ENCODE results near the gene ROGDI.

ROGDI gene, protein sequence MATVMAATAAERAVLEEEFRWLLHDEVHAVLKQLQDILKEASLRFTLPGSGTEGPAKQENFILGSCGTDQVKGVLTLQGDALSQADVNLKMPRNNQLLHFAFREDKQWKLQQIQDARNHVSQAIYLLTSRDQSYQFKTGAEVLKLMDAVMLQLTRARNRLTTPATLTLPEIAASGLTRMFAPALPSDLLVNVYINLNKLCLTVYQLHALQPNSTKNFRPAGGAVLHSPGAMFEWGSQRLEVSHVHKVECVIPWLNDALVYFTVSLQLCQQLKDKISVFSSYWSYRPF

DNA sequence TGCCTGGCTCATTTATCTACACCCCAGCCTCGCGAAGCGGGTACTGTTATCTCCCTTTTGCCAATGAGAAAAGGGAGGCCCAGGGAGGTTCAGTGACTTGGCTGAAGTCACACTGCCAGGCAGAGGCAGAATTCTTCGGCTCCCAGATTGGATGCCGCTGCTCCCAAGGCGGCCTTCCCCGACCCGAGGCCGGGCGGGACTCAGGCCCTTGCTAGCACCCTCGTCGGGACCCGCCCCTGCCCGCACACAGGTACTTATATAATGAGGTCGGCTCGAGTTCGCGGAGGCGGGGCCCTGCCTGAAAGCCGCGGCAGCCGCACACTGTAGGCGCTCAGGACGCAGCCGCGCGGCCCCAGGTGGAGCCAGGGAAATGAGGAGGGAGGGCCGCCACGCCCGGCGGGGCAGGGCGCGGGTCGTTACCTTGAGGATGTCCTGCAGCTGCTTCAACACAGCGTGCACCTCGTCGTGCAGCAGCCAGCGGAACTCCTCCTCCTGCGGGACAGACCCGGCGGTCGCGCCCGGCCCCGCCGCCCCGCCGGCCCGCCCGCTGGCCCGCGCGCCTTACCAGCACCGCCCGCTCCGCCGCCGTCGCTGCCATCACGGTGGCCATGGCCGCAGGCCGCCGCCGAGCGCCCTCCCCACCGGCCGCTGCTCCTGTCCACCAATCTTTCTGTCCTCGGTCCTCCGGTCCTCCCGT, at the start of gene ROGDI:
Gene ROGDI (minus strand): TSS at position 672 of the 697 bp plus-strand sequence. CDS start 62 bp downstream, at position 610.
- DNase-seq (ENCODE audit: low read depth in 2 of 2), result peak; percentile 45 to 56

DNA sequence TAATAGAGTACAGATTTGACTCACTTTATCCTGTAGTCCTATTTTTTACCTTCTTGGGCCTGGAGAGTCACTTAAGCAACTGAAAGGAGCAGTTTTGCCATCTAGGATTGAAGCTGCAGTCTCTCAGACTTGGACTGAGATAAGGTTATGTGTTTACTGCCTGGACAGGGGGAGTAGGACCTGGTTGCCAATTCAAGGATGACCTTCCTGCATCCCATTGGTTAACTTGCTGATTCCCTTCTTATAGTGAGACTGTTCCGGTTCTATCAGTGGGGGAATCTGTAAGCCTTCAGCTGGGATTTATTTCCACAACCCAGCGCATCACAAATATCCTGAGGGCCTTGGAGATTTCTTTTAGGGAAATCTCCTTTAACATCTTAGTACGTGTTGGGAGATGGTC, 47.8 kb upstream of the ROGDI start:
- no peak for DNase-seq (ENCODE audit: low read depth in 2 of 2)

DNA sequence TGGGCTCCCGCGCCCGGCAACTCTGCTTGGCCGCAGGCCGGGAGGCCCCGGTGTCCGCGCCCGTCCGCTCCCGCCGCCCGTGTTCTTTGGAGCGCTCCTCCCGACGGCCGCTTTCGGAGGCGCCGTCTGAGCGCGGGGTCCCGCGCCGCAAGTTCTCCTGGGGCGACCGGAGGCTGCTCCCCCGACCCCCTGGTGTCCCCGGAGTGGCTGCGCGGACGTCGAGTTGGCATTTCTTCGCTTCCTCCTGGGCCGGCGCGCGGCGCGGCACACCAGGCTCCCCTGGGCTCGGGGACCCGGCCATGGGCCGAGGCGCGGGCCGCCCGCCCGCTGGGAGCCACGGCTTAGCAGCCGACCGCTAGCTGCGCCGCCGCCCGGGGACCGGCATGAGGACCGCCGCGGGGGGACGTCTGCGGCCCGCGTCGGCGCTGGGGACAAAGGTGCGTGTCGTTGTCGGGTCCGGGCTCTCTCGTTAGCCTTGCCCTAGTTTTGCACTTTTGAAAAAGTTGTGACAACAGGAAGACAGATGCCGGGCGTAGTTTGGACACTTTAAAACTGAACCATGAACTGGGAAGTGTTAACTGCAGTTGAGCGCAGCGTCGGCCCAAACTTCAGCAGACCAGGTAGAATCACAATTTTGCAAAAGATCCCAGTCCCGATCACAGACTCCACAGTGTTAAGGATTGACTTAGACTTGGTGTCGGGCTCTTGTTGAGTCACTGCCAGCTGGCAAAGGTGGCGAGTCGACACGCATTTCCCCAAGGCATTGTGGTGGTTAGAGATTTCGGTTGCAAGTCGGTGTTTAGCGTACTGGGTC, 45.5 kb upstream of the ROGDI start:
- DNase-seq (ENCODE audit: low read depth in 2 of 2), result peak in 1 of 2 donors; percentile 8

DNA sequence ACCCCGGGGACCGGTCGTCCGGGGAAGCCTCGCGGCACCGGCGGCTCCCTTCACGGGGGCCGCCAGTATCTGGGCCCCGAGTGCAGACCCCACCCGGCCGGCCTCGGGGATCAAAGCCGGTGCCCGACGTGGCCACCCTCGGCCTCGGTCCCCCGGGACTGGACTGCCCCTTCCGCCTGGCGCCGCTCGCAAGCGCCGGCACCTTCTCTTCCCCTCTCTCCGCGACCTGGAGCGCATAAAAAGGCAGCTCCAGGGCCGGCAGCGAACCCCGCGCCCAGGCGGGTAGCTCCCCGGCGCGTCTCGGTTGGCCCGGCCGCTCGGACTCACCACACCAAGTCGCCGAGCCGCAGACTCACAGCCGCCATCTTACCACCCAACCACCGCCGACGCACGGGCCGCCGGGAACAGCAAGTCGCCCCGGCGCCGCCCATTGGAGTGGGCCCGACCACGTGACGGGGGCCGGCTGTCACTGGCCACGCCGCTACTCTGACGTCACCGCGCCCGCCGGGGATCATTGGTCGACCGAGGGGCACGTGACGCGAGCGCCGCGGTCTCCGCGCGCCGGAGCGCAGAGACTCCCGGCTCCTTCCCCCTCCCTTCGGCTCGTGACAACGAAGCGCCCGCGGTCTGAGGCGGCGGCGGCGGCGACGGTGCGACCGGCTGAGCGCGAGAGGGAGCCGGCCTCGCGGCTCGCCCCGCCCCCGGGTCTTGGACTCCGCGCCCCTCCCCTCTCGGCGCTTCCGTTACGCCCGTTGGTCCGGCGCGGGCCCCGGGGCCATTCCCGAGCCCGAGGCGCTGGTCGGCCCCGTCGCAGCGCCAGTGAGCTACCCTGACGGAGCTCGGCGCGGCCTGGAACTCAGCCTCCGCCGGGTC, 44.7 kb upstream of the ROGDI start, which contains the start of the genes GLYR1 and UBN1:
Gene GLYR1 (minus strand): TSS at position 388 of the 873 bp plus-strand sequence. CDS start 23 bp downstream, at position 365.
Gene UBN1 (plus strand): TSS at position 581 of the 873 bp plus-strand sequence. CDS start 5,437 bp downstream, outside the sequence.
- peak; percentile 100 for DNase-seq (ENCODE audit: low read depth in 2 of 2)

DNA sequence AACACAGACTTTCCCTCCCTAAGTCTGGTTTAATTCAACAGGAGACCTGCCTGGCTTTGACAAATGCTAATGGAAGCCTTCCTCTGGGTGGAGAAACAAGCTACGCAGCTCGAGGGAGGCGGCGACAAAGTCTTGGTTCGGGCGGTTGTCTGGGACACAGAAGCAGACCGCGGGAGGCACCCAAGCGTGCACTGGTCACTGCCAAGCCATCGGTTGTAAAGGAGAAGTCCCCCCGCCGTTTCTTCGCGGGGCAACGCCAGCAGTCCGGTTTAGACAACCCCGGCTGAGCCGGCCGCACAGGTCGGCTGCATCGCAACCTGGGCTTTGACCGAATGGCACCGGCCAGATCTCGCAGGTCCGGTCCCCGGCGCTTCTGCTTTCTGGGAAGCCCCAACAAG, 44.1 kb upstream of the ROGDI start:
- DNase-seq (ENCODE audit: low read depth in 2 of 2), result no peak

DNA sequence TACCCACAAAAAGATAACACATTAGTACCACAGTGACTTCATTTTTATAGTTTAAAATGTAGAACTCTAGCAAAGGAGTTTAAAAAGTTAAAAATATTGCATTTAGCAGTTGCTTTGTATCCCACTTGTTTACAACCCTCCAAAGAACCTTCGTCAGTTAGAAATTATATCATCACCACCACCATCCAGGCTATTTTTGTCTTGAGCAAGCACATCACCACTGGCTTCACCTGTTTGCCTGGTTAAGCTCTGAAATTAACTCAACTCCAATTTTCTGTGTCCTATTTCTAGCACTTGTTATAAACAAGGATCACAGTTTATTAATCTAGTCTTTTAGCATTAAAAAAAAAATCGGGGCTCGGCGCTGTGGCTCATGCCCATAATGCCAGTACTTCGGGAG, 38.6 kb upstream of the ROGDI start:
- DNase-seq (ENCODE audit: low read depth in 2 of 2), result no peak

DNA sequence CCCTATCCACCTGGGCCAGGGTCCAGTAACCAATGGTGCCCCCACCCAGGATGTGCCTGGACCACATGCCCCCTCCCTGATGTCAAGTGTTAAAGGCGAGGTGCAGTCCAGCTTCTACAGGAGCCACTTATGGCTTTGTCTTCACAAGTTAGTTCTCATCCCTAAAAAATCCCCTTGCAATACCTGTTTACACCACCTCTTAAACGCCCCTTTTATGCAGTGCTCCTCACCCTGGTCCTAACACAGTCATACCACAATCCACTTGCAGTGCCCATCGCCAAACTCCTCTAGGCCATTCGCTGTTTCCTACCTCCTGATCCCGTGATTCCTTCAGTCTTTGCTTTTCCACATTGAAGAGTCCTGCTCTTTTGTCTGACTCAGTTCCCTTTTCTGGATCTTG, 37.5 kb upstream of the ROGDI start:
- no peak for DNase-seq (ENCODE audit: low read depth in 2 of 2)

DNA sequence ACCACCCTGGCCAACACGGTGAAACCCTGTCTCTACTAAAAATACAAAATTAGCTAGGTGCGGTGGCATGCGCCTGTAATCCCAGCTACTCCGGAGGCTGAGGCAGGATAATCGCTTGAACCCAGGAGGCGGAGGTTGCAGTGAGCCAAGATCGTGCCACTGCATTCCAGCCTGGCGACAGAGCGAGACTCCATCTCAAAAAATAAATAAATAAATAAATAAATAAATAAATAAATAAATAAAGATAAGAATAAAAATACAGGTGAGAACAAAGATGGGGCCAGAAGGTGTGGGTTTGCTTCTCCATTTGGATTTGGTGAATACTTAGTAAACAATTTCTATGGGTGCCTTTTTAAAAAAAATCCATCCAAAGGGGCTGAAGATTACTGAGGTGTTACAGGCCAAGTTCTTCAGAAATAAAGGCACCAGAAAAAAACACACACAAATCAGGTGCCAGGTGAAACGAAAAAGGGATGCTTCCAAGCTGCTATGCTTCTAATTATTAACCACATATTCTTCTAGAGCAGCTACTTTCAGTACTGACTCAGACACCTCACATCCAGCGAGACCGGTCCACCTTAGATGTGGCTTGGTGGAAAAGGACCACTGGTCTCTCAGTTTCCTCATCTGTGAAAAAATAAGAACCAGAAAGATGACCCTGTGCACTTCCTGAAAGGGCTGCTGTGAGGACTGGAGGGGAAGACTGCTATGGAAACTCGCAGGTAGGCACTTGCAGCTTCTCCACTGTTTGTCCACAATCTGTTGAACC, 35.5 kb upstream of the ROGDI start:
- DNase-seq (ENCODE audit: low read depth in 2 of 2), result no peak

DNA sequence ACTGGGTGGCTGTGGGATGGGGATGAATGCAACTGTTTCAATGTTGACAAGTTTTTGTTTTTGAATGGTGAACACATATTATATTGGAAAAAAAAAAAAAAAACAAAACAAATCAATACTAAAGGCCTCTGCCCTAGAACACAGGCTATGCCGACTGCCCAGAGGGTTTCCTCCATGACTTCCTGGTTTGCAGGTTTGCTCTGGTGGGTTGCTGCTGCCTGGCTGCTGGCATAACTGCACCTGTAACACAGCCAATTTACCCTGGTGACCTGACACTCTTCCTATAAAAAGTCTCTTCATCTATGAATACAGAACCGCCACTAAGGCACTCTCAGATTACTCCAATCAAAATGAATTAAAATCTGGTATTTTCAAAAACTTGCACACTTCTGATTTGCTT, 34.3 kb upstream of the ROGDI start:
- DNase-seq (ENCODE audit: low read depth in 2 of 2), result no peak

DNA sequence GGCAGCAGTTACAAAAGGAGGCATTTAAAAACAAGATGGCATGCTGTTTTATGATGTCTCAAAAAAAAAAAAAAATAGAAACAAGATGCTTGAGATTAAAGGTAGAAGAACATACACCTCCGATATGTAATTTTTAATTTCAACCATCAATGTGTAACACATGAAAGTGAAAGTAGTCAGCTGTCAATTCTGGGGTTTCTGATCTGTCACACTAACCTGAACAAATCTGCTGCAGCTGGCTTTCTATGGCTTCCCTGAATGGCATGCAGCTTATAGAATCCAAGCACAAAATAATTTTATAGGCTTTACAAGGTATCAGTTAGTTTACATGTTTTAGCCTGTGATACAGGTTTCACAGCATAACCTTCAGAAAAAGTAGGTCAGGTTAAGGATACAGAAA, 31.2 kb upstream of the ROGDI start:
- no peak for DNase-seq (ENCODE audit: low read depth in 2 of 2)

DNA sequence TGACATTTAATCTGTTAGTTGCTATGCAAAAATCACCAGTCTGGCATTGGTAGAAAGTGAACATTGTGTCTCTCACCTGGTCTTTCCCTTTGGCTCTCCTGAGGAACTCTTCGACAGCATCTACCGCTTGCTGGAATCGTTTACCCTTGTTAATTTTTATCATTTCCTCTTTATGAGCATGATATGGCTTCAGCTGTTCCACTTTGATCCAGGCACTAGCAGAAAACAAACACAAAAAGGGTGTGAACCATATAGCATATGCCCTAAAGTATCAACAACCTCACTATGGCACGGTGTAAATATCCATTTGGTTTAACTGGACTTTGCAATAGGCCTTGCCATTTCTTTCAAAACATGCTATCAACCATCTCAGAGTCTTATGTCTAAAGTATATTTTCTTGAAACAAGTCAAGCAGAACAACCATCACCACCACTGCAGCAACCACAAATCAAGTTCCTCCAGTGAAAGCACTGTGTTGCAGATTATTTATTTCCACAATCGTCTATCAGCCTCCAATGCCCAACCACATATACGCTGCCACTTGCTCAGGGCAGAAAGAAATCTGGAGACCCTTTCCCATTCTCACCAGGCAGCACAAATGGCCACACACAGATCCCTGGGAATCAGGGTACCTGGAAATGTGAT, 30.4 kb upstream of the ROGDI start:
- DNase-seq (ENCODE audit: low read depth in 2 of 2), result no peak

DNA sequence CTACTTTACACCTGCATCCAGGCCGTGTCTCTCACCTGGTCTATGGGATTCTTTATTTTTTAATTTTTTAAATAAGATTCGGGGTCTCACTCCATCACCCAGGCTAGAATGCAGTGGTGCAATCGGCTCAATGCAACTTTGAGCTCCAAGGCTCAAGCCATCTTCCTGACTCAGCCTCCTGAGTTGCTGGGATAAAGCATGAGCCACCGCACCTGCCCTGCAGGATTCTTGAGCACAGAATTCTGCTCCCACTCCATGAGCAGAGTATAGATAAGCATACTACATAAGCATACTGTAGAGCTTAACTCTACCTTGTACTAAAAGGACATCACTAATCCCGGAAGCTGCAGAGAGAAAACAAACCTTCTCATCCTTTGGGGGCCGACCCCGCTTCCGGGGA, 29.2 kb upstream of the ROGDI start:
- DNase-seq (ENCODE audit: low read depth in 2 of 2), result no peak

DNA sequence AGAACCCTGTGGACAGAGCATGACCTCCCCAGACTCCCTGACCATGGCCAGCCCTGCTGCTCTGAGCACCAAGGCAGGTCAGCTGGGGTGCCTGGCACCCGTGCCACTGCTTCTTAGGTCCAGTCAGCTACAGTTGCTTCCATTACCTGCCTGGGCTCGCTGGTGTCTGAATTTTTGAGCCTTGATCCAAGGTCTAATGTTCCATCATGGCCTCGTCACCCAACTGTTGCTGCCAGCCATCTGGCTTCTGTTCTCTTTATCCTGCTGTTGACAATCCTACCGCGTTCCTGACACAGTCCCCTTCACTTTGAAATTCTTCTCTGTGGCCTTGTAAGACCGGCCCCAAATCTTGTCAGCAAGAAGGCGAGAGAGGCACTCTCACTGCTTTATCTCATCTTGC, 28.0 kb upstream of the ROGDI start:
- DNase-seq (ENCODE audit: low read depth in 2 of 2), result no peak

DNA sequence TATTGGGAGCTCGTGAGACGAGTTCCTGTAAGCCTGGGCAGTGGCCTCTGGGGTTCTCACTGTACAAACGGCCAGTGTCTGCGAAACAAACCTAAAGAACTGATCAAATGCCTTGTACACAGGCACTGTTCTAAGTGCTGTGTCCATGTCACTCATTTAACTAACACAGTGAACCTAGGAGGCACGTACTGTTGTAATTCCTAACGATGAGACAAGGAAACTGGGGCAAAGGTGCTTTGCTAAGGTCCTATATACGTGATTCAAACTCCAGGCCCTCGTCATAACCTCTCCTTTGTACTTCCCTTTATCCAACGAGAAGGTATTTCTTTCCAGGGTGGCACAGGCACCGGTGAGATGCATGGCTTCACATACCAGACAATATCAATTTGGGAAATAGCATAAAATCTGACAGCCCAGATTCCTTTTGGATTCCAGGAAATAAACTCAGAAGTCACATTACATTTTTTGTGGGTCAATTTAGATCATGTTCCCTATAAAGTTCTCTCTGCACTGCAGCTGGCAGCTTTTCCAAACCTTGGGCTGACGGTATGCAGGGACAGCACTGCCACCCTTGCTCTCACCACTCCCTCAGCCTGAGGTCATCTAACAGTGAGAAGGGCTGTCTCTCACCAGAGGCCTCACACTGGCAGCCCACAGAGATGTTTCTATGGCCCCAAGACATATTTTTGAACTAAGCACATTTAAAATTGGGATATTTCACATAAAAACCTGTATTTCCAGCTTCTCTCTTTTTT, 26.3 kb upstream of the ROGDI start:
- no peak for DNase-seq (ENCODE audit: low read depth in 2 of 2)

DNA sequence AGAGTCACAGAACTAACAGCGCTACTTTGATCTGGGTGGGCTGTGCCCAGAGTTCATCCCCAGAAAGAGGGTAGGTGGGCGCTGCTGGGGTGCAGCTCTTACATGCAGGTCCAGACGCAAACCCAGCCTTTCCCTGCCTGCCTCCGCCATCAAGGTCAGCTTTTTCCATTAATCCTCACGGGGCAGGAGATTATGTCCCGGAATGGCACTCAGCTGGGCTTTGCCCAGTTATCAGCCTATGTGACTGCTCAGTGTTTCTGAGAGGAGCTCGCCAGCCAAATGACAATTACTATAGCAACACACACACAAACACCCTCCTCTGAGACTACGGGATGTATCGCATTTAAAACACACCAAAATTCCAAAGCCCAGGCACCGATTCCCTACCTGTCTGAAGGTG, 24.5 kb upstream of the ROGDI start:
- DNase-seq (ENCODE audit: low read depth in 2 of 2), result no peak

DNA sequence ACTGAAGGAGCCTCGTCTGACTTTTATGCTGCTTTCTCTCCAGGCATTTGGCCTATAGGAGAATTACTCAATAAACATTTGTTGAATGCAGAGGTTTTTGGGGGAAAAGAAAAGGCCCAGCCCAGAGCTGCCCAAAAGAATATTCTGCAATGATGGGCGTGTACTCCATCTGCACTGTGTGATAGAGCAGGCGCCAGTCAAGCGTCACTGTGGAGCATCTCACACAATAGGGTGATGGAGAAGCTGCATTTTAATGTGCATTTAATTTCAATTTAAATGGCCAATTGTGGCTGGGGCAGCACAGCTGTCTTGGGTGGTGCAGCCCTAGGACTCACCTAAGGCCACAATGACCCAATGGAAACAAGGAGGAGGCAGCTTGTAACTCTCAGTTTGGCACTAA, 24.1 kb upstream of the ROGDI start:
- DNase-seq (ENCODE audit: low read depth in 2 of 2), result no peak

DNA sequence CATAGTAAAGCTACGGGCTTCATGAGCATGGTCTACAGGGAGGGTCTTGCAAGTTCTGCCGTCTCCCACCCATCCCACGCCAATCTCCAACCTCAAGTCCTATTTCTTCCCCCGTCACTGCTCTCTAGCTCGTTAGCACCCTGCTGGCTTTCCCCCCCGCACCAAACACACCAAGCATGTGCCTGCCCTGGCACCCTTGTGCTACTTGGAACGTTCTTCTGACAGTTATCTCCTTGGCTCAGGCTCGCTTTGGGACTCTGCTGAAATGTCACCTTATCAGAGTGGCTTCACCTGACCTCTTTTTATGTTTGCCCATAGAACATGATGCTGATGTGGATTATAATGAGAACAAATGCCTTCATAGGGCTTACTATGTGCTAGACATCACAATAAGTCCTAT, 22.8 kb upstream of the ROGDI start:
- DNase-seq (ENCODE audit: low read depth in 2 of 2), result no peak

DNA sequence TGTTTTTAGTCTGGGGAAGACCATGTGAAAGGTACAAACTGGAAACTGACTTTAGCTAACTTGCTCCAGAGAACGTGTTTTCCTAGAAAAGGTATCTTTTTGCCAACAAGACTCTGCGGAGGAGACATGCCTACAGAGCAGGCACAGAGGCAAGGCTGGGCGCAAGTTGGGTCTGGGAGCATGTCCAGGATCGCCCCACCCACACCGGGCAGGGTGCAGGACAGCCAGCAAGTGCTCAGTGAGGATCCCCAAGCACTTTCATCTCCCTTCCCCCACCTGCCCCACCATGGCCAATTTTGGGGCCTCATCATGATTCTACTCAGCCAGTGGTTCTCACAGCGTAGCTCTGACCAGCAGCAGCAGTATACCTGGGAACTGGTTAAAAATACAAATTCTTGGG, 18.2 kb upstream of the ROGDI start:
- no peak for DNase-seq (ENCODE audit: low read depth in 2 of 2)

DNA sequence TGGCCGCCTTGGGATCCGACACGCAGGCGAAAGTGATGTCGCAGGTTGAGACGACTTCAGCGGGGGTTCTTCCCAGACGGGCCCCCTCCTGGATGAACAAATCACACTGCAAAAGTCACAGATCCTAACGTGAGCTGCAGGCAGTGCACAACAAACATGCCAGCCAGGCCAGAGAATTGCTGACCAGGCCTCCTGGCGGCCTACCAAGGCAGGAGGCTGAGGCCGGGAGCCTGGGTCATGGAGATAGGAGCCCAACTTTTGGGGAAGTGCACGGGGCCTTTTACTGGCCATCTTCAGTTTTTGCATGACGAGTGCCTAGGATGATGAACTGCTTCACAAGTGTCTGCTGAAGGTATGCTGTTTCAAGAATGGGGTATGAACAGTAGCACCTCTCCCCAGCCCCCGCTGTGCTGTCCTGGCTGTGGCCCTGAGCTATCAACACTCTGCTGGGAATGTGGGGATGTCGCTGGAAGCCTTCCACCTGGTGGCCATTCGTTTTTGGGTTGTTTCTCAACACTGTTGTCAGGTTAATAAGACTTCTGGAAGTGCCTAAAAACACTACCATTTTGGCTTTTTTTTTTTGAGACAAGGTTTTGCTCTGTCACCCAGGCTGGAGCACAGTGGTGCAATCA, 12.2 kb upstream of the ROGDI start:
- no peak for DNase-seq (ENCODE audit: low read depth in 2 of 2)
